Transverse colon (tissue), 4 donors: Measurements from ENCODE around the gene CPEB1.

Source experiments
- EP300 ChIP-seq: sonication (generic); formaldehyde crosslinking; IDR thresholded peaks from one replicate; pipeline ENCODE4 v1.6.1; 2017; ENCODE audit warnings: antibody characterized with exemption, low read depth
- POLR2AphosphoS5 ChIP-seq, 3 donors: sonication (generic); formaldehyde crosslinking; IDR thresholded peaks; one replicate each; pipeline ENCODE4 v1.6.1; 2016; ENCODE audit warnings: antibody characterized with exemption in 3 of 3
- TF ChIP-seq, protein P1 (sequence below), 5 experiments: fragments of 200-600 bp in 3 of 5; fragments of 450-650 bp in 2 of 5; sonication (generic) in 3 of 5; IDR thresholded peaks; 1 replicate in 2 of 5; 2 replicates in 3 of 5; pipeline ENCODE4 v1.5.1; 2016 to 2017; ENCODE audit warnings: antibody characterized with exemption in 5 of 5, inconsistent platforms in 3 of 5, mild to moderate bottlenecking in 2 of 5, moderate library complexity in 1 of 5

GRCh38 chr15:82572986-82573385 lies 74.2 kb downstream of the CPEB1 start:
- TF ChIP-seq POLR2AphosphoS5 (IDR thresholded peaks at IDR 0.05) (no peak), EP300 (no peak)
- TF ChIP-seq, protein P1, sequence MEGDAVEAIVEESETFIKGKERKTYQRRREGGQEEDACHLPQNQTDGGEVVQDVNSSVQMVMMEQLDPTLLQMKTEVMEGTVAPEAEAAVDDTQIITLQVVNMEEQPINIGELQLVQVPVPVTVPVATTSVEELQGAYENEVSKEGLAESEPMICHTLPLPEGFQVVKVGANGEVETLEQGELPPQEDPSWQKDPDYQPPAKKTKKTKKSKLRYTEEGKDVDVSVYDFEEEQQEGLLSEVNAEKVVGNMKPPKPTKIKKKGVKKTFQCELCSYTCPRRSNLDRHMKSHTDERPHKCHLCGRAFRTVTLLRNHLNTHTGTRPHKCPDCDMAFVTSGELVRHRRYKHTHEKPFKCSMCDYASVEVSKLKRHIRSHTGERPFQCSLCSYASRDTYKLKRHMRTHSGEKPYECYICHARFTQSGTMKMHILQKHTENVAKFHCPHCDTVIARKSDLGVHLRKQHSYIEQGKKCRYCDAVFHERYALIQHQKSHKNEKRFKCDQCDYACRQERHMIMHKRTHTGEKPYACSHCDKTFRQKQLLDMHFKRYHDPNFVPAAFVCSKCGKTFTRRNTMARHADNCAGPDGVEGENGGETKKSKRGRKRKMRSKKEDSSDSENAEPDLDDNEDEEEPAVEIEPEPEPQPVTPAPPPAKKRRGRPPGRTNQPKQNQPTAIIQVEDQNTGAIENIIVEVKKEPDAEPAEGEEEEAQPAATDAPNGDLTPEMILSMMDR (IDR thresholded peaks at IDR 0.05) = no peak
